Keratinocyte (primary cell): ENCODE results near the gene TUBB3.
"Not testable (repeated sequence)": the region's sequence is repeated elsewhere in the genome, so short reads cannot be mapped to it uniquely, and the experiment has no call there.

ENCODE experiments used
- CTCF ChIP-seq, 3 experiments: IDR thresholded peaks in 1 of 3; conservative IDR thresholded peaks in 1 of 3; optimal IDR thresholded peaks in 1 of 3; 2 replicates in 2 of 3; 3 replicates in 1 of 3; pipeline versions ENCODE3 to v1.5.1; 2011; ENCODE audit warnings: low read length in 3 of 3, mild to moderate bottlenecking in 3 of 3, moderate library complexity in 2 of 3, control low read depth in 1 of 3, inconsistent platforms in 1 of 3; ENCODE audit not compliant: insufficient read depth in 2 of 3; ENCODE audit errors: extremely low read depth in 1 of 3
- EZH2 ChIP-seq: IDR thresholded peaks from one replicate; pipeline ENCODE4 v1.6.1; 2012; ENCODE audit warnings: inconsistent platforms, mild to moderate bottlenecking, low read length, moderate library complexity

DNA sequence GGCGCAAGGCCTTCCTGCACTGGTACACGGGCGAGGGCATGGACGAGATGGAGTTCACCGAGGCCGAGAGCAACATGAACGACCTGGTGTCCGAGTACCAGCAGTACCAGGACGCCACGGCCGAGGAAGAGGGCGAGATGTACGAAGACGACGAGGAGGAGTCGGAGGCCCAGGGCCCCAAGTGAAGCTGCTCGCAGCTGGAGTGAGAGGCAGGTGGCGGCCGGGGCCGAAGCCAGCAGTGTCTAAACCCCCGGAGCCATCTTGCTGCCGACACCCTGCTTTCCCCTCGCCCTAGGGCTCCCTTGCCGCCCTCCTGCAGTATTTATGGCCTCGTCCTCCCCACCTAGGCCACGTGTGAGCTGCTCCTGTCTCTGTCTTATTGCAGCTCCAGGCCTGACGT lies 12.5 kb downstream of the TUBB3 start:
- not testable (repeated sequence) for TF ChIP-seq CTCF (optimal IDR thresholded peaks at IDR 0.05 in 1 of 3, IDR thresholded peaks at IDR 0.05 in 1 of 3, conservative IDR thresholded peaks at IDR 0.05 in 1 of 3; ENCODE audit: extremely low read depth in 1 of 3, insufficient read depth in 2 of 3, low read length in 3 of 3); EZH2
